GM12873 (cell line): ENCODE results near the gene ELMOD3.

Source experiments
- CTCF ChIP-seq: IDR thresholded peaks from 2 replicates; pipeline ENCODE4 v1.5.1; 2012; ENCODE audit warnings: low read depth, mild to moderate bottlenecking, moderate library complexity, low read length, control low read depth; ENCODE audit not compliant: insufficient read depth; ENCODE audit errors: missing control alignments

Gene ELMOD3

GRCh38 chr2:85410584-85411404 lies 56.2 kb downstream of the ELMOD3 start:
- no peak for TF ChIP-seq CTCF

- no peak for TF ChIP-seq CTCF
Measured at GRCh38 chr2:85411405-85411748, 56.8 kb downstream of the ELMOD3 start.

- TF ChIP-seq CTCF, result no peak
Measured at GRCh38 chr2:85413592-85414420, 59.2 kb downstream of the ELMOD3 start.

- TF ChIP-seq CTCF, result no peak
Measured at GRCh38 chr2:85414761-85415553, 60.4 kb downstream of the ELMOD3 start.

- no peak for TF ChIP-seq CTCF
Measured at GRCh38 chr2:85415980-85416650, 61.5 kb downstream of the ELMOD3 start.

GRCh38 chr2:85418132-85419008 lies 63.8 kb downstream of the ELMOD3 start, which contains the start of gene SH2D6:
TSS of gene SH2D6 (plus strand) at chr2:85418714. CDS start at chr2:85429466, 10,752 bp downstream.
- no peak for TF ChIP-seq CTCF
